ENCODE data around the gene CABP4.

The CABP4 gene

GRCh38 chr11:67455054-67455453 lies at the start of gene CABP4:
Gene CABP4 (plus strand): TSS chr11:67455354. CDS start chr11:67455424, 70 bp downstream.
- DNase-seq = no peak

- DNase-seq = no peak
These were observed 49.3 kb upstream of the CABP4 start for GRCh38 chr11:67405688-67406339.

GRCh38 chr11:67406420-67406968 lies 48.7 kb upstream of the CABP4 start:
- no peak for DNase-seq

- DNase-seq = peak; percentile 58 to 61
These were observed 48.0 kb upstream of the CABP4 start for GRCh38 chr11:67406969-67407687.

- DNase-seq = no peak
These were observed 47.4 kb upstream of the CABP4 start for GRCh38 chr11:67407688-67408163.

- peak in 1 of 2 experiments; percentile 57 for DNase-seq
These were observed 46.5 kb upstream of the CABP4 start for GRCh38 chr11:67408437-67409200.

- DNase-seq = peak; percentile 76 to 81
These were observed 45.9 kb upstream of the CABP4 start for GRCh38 chr11:67409261-67409666.

GRCh38 chr11:67409781-67410368 lies 45.3 kb upstream of the CABP4 start:
- DNase-seq = no peak

- no peak for DNase-seq
These were observed 44.8 kb upstream of the CABP4 start for GRCh38 chr11:67410369-67410831.

- no peak for DNase-seq
These were observed 44.0 kb upstream of the CABP4 start for GRCh38 chr11:67410984-67411784.

- peak in 1 of 2 experiments; percentile 33 for DNase-seq
These were observed 43.4 kb upstream of the CABP4 start for GRCh38 chr11:67411785-67412152.

- peak in 1 of 2 experiments; percentile 24 for DNase-seq
These were observed 42.5 kb upstream of the CABP4 start for GRCh38 chr11:67412495-67413179.

GRCh38 chr11:67413266-67413849 lies 41.8 kb upstream of the CABP4 start:
- peak in 1 of 2 experiments; percentile 25 for DNase-seq

GRCh38 chr11:67415501-67416304 lies 39.5 kb upstream of the CABP4 start, which contains the start of gene CARNS1:
Gene CARNS1 (plus strand): TSS chr11:67415678. CDS start chr11:67416200, 522 bp downstream.
- peak in 1 of 2 experiments; percentile 41 for DNase-seq

GRCh38 chr11:67416416-67417335 lies 38.5 kb upstream of the CABP4 start:
- DNase-seq = peak in 1 of 2 experiments; percentile 62

GRCh38 chr11:67417425-67417824 lies 37.7 kb upstream of the CABP4 start:
- no peak for DNase-seq

GRCh38 chr11:67418476-67419281 lies 36.5 kb upstream of the CABP4 start:
- DNase-seq = peak; percentile 53 to 59
